Kidney epithelial cell (primary cell): ENCODE results near the gene CIROP. TPM values are rescaled to one million over a fixed set of nuclear protein-coding genes. Genes with fewer than 3 reads are reported as not detected.

Experiments
- DNase-seq: peaks from one replicate; pipeline ENCODE4 v3.0.0-alpha.2; 2010; ENCODE audit warnings: low read depth
- H3K27me3 ChIP-seq: 2 replicates; pipeline ENCODE4 v1.6.0; 2011; ENCODE audit warnings: low read length; ENCODE audit not compliant: control insufficient read depth, insufficient read depth
- H3K36me3 ChIP-seq: 2 replicates; pipeline ENCODE4 v1.5.1; 2011; ENCODE audit warnings: low read length; ENCODE audit not compliant: control insufficient read depth, insufficient read depth
- H3K4me3 ChIP-seq: 2 replicates; pipeline ENCODE4 v1.5.1; 2011; ENCODE audit warnings: low read depth, mild to moderate bottlenecking, control low read depth, low read length
- CTCF ChIP-seq: IDR thresholded peaks from 2 replicates; pipeline ENCODE4 v1.5.1; 2011; ENCODE audit warnings: mild to moderate bottlenecking, moderate library complexity, low read length, control low read depth, inconsistent platforms; ENCODE audit not compliant: insufficient read depth, poor library complexity, severe bottlenecking
- total RNA-seq: library from RNA; depleted of rRNA; stranded (reverse); fragments of >200 nt; gene quantifications from 2 replicates; pipeline ENCODE4 v1.2.3, GENCODE V29; 2015

Gene CIROP
- total RNA-seq, 1 donor from 2014 or later = not detected

DNA sequence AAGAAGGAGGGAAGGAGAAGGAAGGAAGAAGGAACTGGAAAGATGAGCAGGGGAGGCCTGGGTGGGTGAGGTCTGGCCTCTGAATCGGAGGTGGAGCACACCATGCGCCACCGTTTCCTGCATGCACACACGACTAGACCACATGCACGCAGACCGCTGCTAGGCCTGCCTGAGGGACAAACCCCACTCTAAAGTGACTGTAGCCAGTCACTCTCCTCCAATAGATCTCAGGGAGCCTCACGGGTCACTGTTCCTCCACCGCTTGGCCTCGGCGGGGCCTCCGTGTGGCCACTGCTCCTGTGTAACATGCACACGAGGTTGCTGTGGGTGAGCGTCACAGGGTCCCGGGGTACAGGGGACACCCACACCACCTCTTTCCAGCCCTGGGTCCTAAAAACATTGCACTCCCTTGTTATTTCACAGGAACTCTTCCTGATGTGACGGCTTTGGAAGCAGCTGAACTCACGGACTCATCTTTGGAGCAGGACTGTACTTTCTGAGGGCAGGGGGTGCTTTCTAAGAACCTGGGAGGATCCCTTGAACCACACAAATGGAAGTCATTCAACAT is 31.9 kb upstream of the CIROP start:
- no peak for TF ChIP-seq CTCF
- Histone ChIP-seq H3K4me3 (no peak overlapping the region), H3K27me3 (no peaks in the 10 kb centered on the region), H3K36me3 (no peaks in the 10 kb centered on the region)
- no peak for DNase-seq

DNA sequence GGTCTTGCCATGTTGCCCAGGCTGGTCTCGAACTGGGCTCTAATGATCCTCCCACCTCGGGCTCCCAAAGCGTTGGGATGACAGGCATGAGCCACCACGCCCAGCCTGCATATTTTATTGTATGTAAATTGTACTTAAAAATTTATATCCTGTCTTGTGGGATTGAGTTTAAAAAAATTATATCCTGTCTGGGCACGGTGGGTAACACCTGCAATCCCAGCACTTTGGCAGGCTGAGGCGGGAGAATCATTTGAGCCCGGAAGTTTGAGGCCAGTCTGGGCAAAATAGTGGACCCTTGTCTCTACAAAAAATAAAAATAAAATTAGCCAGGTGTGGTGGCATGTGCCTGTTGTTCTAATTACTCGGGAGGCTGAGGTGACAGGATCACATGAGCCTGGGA is 28.2 kb upstream of the CIROP start:
- TF ChIP-seq CTCF = no peak
- no peak overlapping the region for H3K4me3 ChIP-seq
- DNase-seq = no peak

GRCh38 chr14:23131482-23131881 is 26.7 kb upstream of the CIROP start:
- Histone ChIP-seq H3K36me3 (no peaks in the 10 kb centered on the region), H3K4me3 (no peak overlapping the region), H3K27me3 (no peaks in the 10 kb centered on the region)
- no peak for DNase-seq
- no peak for TF ChIP-seq CTCF

More for the DNA sequence above, 28.2 kb upstream of the CIROP start:
- Histone ChIP-seq H3K27me3 (no peaks in the 10 kb centered on the region), H3K36me3 (no peaks in the 10 kb centered on the region)

- no peak for DNase-seq
- Histone ChIP-seq H3K4me3 (no peak overlapping the region), H3K36me3 (no peaks in the 10 kb centered on the region), H3K27me3 (no peaks in the 10 kb centered on the region)
- TF ChIP-seq CTCF = no peak
Measured at GRCh38 chr14:23130871-23131270, 26.1 kb upstream of the CIROP start.

- no peak overlapping the region for H3K4me3 ChIP-seq
- H3K36me3 ChIP-seq = no peaks in the 10 kb centered on the region
- no peak for DNase-seq
- H3K27me3 ChIP-seq = no peaks in the 10 kb centered on the region
- no peak for TF ChIP-seq CTCF
Measured at GRCh38 chr14:23129759-23130316, 25.0 kb upstream of the CIROP start.
